ENCODE data around the gene SRGAP3. TPM values are rescaled to one million over a fixed set of nuclear protein-coding genes. Genes with fewer than 3 reads are reported as not detected.

SRGAP3 gene
- total and polyA plus RNA-seq, 2 donors (not counting 1 experiment from before 2014, with no cell fraction given) = 0.92 to 12.4 TPM

DNA sequence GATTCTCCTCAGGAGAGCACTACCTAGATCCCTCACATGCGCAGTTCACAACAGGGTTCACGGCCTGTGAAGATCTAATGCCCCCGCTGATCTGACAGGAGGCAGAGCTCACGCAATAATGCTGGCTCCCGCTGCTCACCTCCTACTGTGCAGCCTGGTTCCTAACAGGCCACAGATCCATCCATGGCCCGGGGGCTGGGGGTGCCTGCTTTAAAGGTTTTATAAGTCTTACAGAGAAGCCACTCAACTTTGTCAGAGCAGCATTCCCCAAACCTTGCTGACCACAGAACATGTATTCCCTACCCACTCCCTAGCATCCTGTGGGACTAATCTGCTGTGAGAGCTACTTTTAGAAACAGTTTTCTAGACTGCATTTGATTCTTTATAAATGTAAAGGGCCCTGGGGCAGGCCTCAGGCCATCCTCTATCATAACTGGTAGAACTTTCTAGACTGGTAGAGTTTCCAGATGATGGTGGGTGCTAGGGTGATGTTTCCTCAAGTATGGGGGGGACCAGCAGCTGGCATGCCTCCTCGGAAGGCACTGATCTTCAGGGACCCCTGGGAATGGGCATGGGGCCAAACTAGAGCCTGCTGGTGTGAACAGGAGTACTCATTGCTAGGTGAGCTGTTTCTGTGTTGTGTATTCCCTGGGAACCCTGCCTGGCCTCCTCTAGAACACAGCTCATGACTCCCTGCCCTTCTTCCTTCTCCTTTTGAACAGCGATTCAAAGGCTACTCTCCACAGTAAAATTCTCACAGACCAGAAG is 260.5 kb downstream of the SRGAP3 start:
- H2AFZ ChIP-seq (ENCODE audit: low read length) = no peak overlapping the region
- H3K79me2 ChIP-seq (ENCODE audit: control insufficient read depth, insufficient read depth, low read length) = no peaks in the 10 kb centered on the region
- no peak overlapping the region for H3K4me2 ChIP-seq (ENCODE audit: extremely low read depth, insufficient read depth, low read length)
- no peak overlapping the region for H3K27ac ChIP-seq (ENCODE audit: insufficient read depth, low read length)
- no peak for DNase-seq (ENCODE audit: low read depth in 2 of 2)
- no peaks in the 10 kb centered on the region for H3K36me3 ChIP-seq (ENCODE audit: control insufficient read depth, insufficient read depth, low read length)
- no peaks in the 10 kb centered on the region for H3K9me3 ChIP-seq (ENCODE audit: control insufficient read depth, insufficient read depth, low read depth, low read length)
- no peak overlapping the region for H3K9ac ChIP-seq (ENCODE audit: insufficient read depth, low read length)
- H3K4me1 ChIP-seq (ENCODE audit: control insufficient read depth, extremely low read depth, insufficient read depth, low read length) = no peaks in the 10 kb centered on the region
- H3K4me3 ChIP-seq (replicated peaks in 1 of 4; ENCODE audit: control extremely low read depth in 1 of 4, insufficient read depth in 1 of 4, low read depth in 3 of 4, low read length in 4 of 4) = no peak overlapping the region
- TF ChIP-seq, protein P1, sequence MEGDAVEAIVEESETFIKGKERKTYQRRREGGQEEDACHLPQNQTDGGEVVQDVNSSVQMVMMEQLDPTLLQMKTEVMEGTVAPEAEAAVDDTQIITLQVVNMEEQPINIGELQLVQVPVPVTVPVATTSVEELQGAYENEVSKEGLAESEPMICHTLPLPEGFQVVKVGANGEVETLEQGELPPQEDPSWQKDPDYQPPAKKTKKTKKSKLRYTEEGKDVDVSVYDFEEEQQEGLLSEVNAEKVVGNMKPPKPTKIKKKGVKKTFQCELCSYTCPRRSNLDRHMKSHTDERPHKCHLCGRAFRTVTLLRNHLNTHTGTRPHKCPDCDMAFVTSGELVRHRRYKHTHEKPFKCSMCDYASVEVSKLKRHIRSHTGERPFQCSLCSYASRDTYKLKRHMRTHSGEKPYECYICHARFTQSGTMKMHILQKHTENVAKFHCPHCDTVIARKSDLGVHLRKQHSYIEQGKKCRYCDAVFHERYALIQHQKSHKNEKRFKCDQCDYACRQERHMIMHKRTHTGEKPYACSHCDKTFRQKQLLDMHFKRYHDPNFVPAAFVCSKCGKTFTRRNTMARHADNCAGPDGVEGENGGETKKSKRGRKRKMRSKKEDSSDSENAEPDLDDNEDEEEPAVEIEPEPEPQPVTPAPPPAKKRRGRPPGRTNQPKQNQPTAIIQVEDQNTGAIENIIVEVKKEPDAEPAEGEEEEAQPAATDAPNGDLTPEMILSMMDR (conservative IDR thresholded peaks at IDR 0.05 in 1 of 2, IDR thresholded peaks at IDR 0.05 in 1 of 2; ENCODE audit: low read depth in 1 of 2, low read length in 2 of 2) = no peak
- TF ChIP-seq EZH2 (IDR thresholded peaks at IDR 0.05; ENCODE audit: low read length, missing control alignments) = no peak
- no peaks in the 10 kb centered on the region for H4K20me1 ChIP-seq (ENCODE audit: control insufficient read depth, extremely low read depth, insufficient read depth, low read length)
- no peaks in the 10 kb centered on the region for H3K27me3 ChIP-seq (ENCODE audit: control insufficient read depth, insufficient read depth, low read length)

DNA sequence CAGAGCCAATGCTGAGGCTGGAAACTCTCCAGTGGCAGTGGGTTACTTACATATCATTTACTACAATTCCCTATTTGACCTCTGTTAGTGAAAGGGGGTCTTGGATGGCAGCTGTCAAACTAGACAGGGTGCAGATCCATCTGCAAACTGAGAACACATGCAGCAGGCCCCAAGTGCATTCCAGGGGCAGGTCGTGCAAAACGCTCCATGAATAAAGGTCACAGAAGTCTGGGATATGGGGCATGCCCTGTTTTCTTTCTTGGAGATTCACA is 261.1 kb downstream of the SRGAP3 start:
- H3K4me1 ChIP-seq (ENCODE audit: control insufficient read depth, extremely low read depth, insufficient read depth, low read length) = no peaks in the 10 kb centered on the region
- H3K9me3 ChIP-seq (ENCODE audit: control insufficient read depth, insufficient read depth, low read depth, low read length) = no peaks in the 10 kb centered on the region
- no peak overlapping the region for H3K9ac ChIP-seq (ENCODE audit: insufficient read depth, low read length)
- H3K4me3 ChIP-seq (replicated peaks in 1 of 4; ENCODE audit: control extremely low read depth in 1 of 4, insufficient read depth in 1 of 4, low read depth in 3 of 4, low read length in 4 of 4) = no peak overlapping the region
- H3K27ac ChIP-seq (ENCODE audit: insufficient read depth, low read length) = no peak overlapping the region
- no peaks in the 10 kb centered on the region for H3K36me3 ChIP-seq (ENCODE audit: control insufficient read depth, insufficient read depth, low read length)
- H4K20me1 ChIP-seq (ENCODE audit: control insufficient read depth, extremely low read depth, insufficient read depth, low read length) = no peaks in the 10 kb centered on the region
- H3K79me2 ChIP-seq (ENCODE audit: control insufficient read depth, insufficient read depth, low read length) = no peaks in the 10 kb centered on the region
- H2AFZ ChIP-seq (ENCODE audit: low read length) = no peak overlapping the region
- no peak for TF ChIP-seq EZH2 (IDR thresholded peaks at IDR 0.05; ENCODE audit: low read length, missing control alignments)
- TF ChIP-seq, protein P1 (conservative IDR thresholded peaks at IDR 0.05 in 1 of 2, IDR thresholded peaks at IDR 0.05 in 1 of 2; ENCODE audit: low read depth in 1 of 2, low read length in 2 of 2) = no peak
- H3K4me2 ChIP-seq (ENCODE audit: extremely low read depth, insufficient read depth, low read length) = no peak overlapping the region
- no peaks in the 10 kb centered on the region for H3K27me3 ChIP-seq (ENCODE audit: control insufficient read depth, insufficient read depth, low read length)
- no peak for DNase-seq (ENCODE audit: low read depth in 2 of 2)

DNA sequence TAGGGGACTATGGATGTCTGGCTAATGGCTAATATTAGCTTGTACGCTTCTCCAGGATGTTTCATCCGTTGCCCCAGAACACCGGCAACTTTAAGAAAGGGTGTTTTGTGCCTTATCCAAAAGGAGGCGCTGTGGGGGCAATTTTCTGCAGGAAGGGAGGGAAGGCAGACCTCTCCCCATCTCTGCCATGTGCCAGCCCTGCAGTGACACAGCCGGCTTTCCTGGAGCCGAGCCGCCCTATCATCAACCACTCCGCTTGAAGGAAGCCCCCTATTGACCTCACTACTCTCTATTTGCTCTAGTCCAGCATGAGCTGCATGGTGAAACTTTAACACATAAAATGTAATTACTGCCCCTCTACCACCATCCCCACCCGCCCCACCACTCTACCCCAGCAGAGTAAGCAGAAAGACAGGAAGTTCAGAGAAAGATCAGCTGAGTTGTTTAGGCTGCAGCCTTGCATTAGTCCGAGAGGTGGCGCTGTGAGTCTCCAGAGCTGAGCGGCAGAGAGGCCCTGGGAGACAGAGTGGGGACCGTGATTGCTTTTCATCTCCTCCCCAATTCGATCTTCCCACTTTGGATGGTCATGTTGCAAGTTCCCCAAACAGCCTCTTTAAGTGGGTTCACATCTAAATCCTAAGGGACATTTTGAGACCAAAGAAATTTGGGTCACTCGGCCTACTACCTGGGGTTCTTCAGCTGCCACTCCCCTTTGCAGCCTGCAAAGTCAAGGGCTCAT is 261.6 kb downstream of the SRGAP3 start:
- Histone ChIP-seq H3K36me3 (ENCODE audit: control insufficient read depth, insufficient read depth, low read length) (no peaks in the 10 kb centered on the region), H3K9ac (ENCODE audit: insufficient read depth, low read length) (no peak overlapping the region), H3K79me2 (ENCODE audit: control insufficient read depth, insufficient read depth, low read length) (no peaks in the 10 kb centered on the region), H3K4me2 (ENCODE audit: extremely low read depth, insufficient read depth, low read length) (no peak overlapping the region), H3K4me1 (ENCODE audit: control insufficient read depth, extremely low read depth, insufficient read depth, low read length) (no peaks in the 10 kb centered on the region), H3K4me3 (replicated peaks in 1 of 4; ENCODE audit: control extremely low read depth in 1 of 4, insufficient read depth in 1 of 4, low read depth in 3 of 4, low read length in 4 of 4) (no peak overlapping the region), H2AFZ (ENCODE audit: low read length) (no peak overlapping the region), H3K9me3 (ENCODE audit: control insufficient read depth, insufficient read depth, low read depth, low read length) (no peaks in the 10 kb centered on the region), H4K20me1 (ENCODE audit: control insufficient read depth, extremely low read depth, insufficient read depth, low read length) (no peaks in the 10 kb centered on the region), H3K27me3 (ENCODE audit: control insufficient read depth, insufficient read depth, low read length) (no peaks in the 10 kb centered on the region), H3K27ac (ENCODE audit: insufficient read depth, low read length) (no peak overlapping the region)
- TF ChIP-seq EZH2 (IDR thresholded peaks at IDR 0.05; ENCODE audit: low read length, missing control alignments) = no peak
- TF ChIP-seq, protein P1 (conservative IDR thresholded peaks at IDR 0.05 in 1 of 2, IDR thresholded peaks at IDR 0.05 in 1 of 2; ENCODE audit: low read depth in 1 of 2, low read length in 2 of 2) = peak; percentile 75 to 93
- peak; percentile 37 to 62 for DNase-seq (ENCODE audit: low read depth in 2 of 2)
